KMS-11 (cell line): ENCODE results near the gene TUBA1B.

Experiments
- H2AFZ ChIP-seq: fragments of 200-600 bp; sonication (generic); 2 replicates; pipeline ENCODE4 v1.6.1; 2016; ENCODE audit warnings: antibody characterized with exemption, mixed run types, low read depth
- H3K27ac ChIP-seq: fragments of 200-600 bp; sonication (generic); 2 replicates; pipeline ENCODE4 v1.6.1; 2016; ENCODE audit warnings: mild to moderate bottlenecking, mixed run types
- H3K27me3 ChIP-seq: fragments of 200-600 bp; sonication (generic); 2 replicates; pipeline ENCODE4 v1.6.1; 2017; ENCODE audit warnings: mild to moderate bottlenecking, low read depth, mixed run types, moderate library complexity; ENCODE audit not compliant: insufficient read depth
- H3K36me3 ChIP-seq: fragments of 200-600 bp; sonication (generic); 2 replicates; pipeline ENCODE4 v1.6.1; 2017; ENCODE audit warnings: mild to moderate bottlenecking, mixed run types; ENCODE audit not compliant: insufficient read depth
- H3K4me1 ChIP-seq: fragments of 200-600 bp; sonication (generic); 2 replicates; pipeline ENCODE4 v1.6.1; 2016; ENCODE audit warnings: mild to moderate bottlenecking, low read depth, mixed run types; ENCODE audit not compliant: poor library complexity, severe bottlenecking
- H3K4me2 ChIP-seq: fragments of 200-600 bp; sonication (generic); 2 replicates; pipeline ENCODE4 v1.7.0; 2016; ENCODE audit warnings: mild to moderate bottlenecking, mixed run types
- H3K4me3 ChIP-seq: fragments of 200-600 bp; sonication (generic); IDR thresholded peaks from 2 replicates; pipeline ENCODE4 v1.6.1; 2017; ENCODE audit warnings: low read depth, low read length, mixed read lengths; ENCODE audit not compliant: insufficient read depth
- H3K79me2 ChIP-seq: fragments of 200-600 bp; sonication (generic); 2 replicates; pipeline ENCODE4 v1.6.1; 2016; ENCODE audit warnings: low read depth, mixed run types; ENCODE audit not compliant: insufficient read depth
- H3K9ac ChIP-seq: fragments of 200-600 bp; sonication (generic); 2 replicates; pipeline ENCODE4 v1.6.1; 2016; ENCODE audit warnings: mild to moderate bottlenecking, mixed run types
- H4K20me1 ChIP-seq: fragments of 200-600 bp; sonication (generic); 2 replicates; pipeline ENCODE4 v1.6.1; 2016; ENCODE audit warnings: mild to moderate bottlenecking, mixed run types; ENCODE audit not compliant: insufficient read depth
- CTCF ChIP-seq: fragments of 200-600 bp; sonication (generic); conservative IDR thresholded peaks from 2 replicates; pipeline ENCODE4 v1.6.1; 2017; ENCODE audit warnings: low read depth, mild to moderate bottlenecking, antibody characterized with exemption, low read length, moderate library complexity, mixed read lengths

Gene TUBA1B

GRCh38 chr12:49098703-49099102 lies 32.5 kb downstream of the TUBA1B start:
- Histone ChIP-seq H2AFZ (no peak overlapping the region), H3K4me2 (no peak overlapping the region), H3K4me3 (no peak overlapping the region), H3K79me2 (no peaks in the 10 kb centered on the region), H3K27ac (no peak overlapping the region), H3K36me3 (no peaks in the 10 kb centered on the region), H3K9ac (no peak overlapping the region), H3K27me3 (peaks cover 3% of the 10 kb centered on the region; the same call in 1 of the 2 replicates), H3K4me1 (no peaks in the 10 kb centered on the region), H4K20me1 (no peaks in the 10 kb centered on the region)
- TF ChIP-seq CTCF = no peak

DNA sequence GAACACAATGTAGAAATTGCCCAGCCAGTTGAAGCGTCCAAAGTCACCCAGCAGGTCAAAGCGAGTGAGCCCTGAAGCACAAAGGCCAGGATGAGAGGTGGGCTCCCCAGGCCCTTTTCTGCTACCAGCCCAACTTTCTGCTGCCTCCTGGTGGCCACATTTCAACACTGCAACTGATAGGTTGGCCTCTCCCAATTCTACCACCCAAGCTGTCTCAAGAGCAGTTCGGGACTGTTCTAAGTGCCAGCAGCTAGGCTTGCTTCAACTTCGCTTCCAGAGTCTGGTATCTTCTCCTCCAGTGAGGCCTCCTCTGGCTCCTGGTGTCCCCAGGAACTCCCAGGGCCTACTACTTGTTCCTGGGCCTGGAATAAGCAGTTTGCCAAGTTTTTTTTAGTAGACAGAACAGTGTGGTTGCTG lies 33.2 kb downstream of the TUBA1B start:
- peaks cover 3% of the 10 kb centered on the region for H3K4me1 ChIP-seq
- H3K36me3 ChIP-seq = no peaks in the 10 kb centered on the region
- peak; percentile 93 for TF ChIP-seq CTCF
- H2AFZ ChIP-seq = no peak overlapping the region
- no peaks in the 10 kb centered on the region for H4K20me1 ChIP-seq
- H3K4me3 ChIP-seq = no peak overlapping the region
- peaks cover 10% of the 10 kb centered on the region; the same call in 1 of the 2 replicates for H3K27me3 ChIP-seq
- H3K9ac ChIP-seq = no peak overlapping the region
- no peak overlapping the region for H3K4me2 ChIP-seq
- no peaks in the 10 kb centered on the region for H3K79me2 ChIP-seq
- no peak overlapping the region for H3K27ac ChIP-seq

- Histone ChIP-seq H3K4me2 (no peak overlapping the region), H3K27ac (no peak overlapping the region), H3K4me3 (no peak overlapping the region), H3K4me1 (peaks cover 10% of the 10 kb centered on the region), H3K9ac (no peak overlapping the region), H3K27me3 (peaks cover 15% of the 10 kb centered on the region; the same call in 1 of the 2 replicates), H3K36me3 (no peaks in the 10 kb centered on the region), H3K79me2 (no peaks in the 10 kb centered on the region), H2AFZ (no peak overlapping the region), H4K20me1 (no peaks in the 10 kb centered on the region)
- no peak for TF ChIP-seq CTCF
Observed at GRCh38 chr12:49097381-49097780, 33.8 kb downstream of the TUBA1B start.

DNA sequence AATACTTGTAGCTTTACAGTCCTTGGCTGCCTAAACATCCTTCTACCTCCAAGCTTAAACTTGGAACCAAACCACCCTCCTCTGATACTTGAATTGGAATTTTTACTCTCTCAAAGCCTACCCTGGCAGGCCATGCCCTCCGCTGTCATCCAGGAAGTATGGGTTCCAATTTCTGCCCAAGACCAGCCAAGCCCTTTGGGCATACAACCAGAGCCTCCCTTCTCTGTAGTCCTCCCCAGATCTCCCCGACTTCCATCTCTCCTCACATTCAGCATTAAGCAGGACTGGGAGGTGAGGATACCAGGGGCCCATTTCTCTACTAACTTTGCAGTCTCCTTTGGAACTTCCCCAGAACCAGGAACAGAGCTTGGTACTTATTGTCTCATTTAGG lies 36.2 kb downstream of the TUBA1B start:
- Histone ChIP-seq H3K4me2 (no peak overlapping the region), H2AFZ (no peak overlapping the region), H4K20me1 (no peaks in the 10 kb centered on the region), H3K27me3 (peaks cover 32% of the 10 kb centered on the region), H3K79me2 (no peaks in the 10 kb centered on the region), H3K4me3 (no peak overlapping the region), H3K4me1 (peaks cover 16% of the 10 kb centered on the region), H3K27ac (no peak overlapping the region), H3K36me3 (no peaks in the 10 kb centered on the region), H3K9ac (no peak overlapping the region)
- TF ChIP-seq CTCF = no peak
